ENCODE results near the gene OR2T8.

OR2T8 gene

GRCh38 chr1:247923941-247924340, 3.9 kb downstream of the OR2T8 start:
- no peak for DNase-seq (ENCODE audit: low read depth)
- TF ChIP-seq, protein P1, sequence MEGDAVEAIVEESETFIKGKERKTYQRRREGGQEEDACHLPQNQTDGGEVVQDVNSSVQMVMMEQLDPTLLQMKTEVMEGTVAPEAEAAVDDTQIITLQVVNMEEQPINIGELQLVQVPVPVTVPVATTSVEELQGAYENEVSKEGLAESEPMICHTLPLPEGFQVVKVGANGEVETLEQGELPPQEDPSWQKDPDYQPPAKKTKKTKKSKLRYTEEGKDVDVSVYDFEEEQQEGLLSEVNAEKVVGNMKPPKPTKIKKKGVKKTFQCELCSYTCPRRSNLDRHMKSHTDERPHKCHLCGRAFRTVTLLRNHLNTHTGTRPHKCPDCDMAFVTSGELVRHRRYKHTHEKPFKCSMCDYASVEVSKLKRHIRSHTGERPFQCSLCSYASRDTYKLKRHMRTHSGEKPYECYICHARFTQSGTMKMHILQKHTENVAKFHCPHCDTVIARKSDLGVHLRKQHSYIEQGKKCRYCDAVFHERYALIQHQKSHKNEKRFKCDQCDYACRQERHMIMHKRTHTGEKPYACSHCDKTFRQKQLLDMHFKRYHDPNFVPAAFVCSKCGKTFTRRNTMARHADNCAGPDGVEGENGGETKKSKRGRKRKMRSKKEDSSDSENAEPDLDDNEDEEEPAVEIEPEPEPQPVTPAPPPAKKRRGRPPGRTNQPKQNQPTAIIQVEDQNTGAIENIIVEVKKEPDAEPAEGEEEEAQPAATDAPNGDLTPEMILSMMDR (IDR thresholded peaks at IDR 0.05; ENCODE audit: insufficient read depth, low read depth, low read length, missing control alignments) = no peak
- no peak overlapping the region for H3K4me3 ChIP-seq (ENCODE audit: low read depth, low read length)

DNA sequence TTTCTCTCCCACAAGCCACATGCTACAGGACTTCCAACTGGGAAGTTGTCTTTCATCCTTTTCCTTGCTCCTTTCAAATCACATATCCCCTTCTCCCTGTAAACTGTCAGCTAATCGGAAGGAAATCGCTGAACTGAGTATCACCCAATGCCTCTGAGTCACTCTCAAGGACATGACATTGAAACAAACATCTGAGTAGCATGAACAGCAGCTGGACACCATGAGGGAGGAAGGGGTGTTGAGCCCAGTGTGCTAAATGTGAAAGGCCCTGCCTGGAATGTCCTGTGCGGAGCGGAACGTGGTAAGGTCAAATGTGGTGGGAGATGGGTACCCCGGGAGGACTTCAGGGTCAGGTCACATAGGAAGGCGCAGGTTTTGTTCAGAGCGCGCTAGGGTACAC, 4.8 kb downstream of the OR2T8 start, which contains the start of gene OR2AJ1:
TSS of gene OR2AJ1 (plus strand) at position 22 of the 400 bp plus-strand sequence. CDS start 8,880 bp downstream, outside the sequence.
- TF ChIP-seq, protein P1 (IDR thresholded peaks at IDR 0.05; ENCODE audit: insufficient read depth, low read depth, low read length, missing control alignments) = no peak
- no peak within 1 kb of the TSS for H3K4me3 ChIP-seq (ENCODE audit: low read depth, low read length)
- DNase-seq (ENCODE audit: low read depth) = no peak

DNA sequence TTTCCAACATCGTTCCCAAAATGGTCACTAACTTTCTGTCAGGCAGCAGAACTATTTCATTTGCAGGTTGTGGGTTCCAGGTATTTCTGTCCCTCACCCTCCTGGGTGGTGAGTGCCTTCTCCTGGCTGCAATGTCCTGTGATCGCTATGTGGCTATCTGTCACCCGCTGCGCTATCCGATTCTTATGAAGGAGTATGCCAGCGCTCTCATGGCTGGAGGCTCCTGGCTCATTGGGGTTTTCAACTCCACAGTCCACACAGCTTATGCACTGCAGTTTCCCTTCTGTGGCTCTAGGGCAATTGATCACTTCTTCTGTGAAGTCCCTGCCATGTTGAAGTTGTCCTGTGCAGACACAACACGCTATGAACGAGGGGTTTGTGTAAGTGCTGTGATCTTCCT, 13.9 kb downstream of the OR2T8 start:
- no peak overlapping the region for H3K4me3 ChIP-seq (ENCODE audit: low read depth, low read length)
- no peak for DNase-seq (ENCODE audit: low read depth)
- TF ChIP-seq, protein P1 (IDR thresholded peaks at IDR 0.05; ENCODE audit: insufficient read depth, low read depth, low read length, missing control alignments) = no peak

GRCh38 chr1:247935781-247936180, 15.7 kb downstream of the OR2T8 start:
- no peak overlapping the region for H3K4me3 ChIP-seq (ENCODE audit: low read depth, low read length)
- no peak for DNase-seq (ENCODE audit: low read depth)

DNA sequence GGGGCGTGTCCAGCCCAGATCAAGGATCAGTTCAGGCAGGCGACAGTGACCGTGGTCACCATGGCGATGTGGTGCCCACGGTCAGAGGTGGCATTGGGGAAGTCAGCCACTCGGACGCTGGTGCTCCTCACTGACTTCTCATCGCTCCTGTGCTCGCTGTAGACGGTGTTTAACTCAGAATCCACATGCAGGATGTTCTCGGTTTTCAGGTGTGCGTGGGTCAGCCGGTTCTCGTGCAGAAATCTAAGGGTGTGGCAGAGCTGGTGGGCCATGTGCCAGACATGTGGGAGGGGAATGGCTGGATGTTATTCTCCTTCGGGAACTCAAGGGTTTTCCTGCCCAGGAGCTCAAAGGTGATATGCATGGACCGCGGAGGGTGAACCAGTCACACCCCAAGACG, 16.4 kb downstream of the OR2T8 start:
- H3K4me3 ChIP-seq (ENCODE audit: low read depth, low read length) = no peak overlapping the region
- no peak for DNase-seq (ENCODE audit: low read depth)
- TF ChIP-seq, protein P1 (IDR thresholded peaks at IDR 0.05; ENCODE audit: insufficient read depth, low read depth, low read length, missing control alignments) = no peak

More at GRCh38 chr1:247935781-247936180, 15.7 kb downstream of the OR2T8 start:
- TF ChIP-seq, protein P1 (IDR thresholded peaks at IDR 0.05; ENCODE audit: insufficient read depth, low read depth, low read length, missing control alignments) = no peak

DNA sequence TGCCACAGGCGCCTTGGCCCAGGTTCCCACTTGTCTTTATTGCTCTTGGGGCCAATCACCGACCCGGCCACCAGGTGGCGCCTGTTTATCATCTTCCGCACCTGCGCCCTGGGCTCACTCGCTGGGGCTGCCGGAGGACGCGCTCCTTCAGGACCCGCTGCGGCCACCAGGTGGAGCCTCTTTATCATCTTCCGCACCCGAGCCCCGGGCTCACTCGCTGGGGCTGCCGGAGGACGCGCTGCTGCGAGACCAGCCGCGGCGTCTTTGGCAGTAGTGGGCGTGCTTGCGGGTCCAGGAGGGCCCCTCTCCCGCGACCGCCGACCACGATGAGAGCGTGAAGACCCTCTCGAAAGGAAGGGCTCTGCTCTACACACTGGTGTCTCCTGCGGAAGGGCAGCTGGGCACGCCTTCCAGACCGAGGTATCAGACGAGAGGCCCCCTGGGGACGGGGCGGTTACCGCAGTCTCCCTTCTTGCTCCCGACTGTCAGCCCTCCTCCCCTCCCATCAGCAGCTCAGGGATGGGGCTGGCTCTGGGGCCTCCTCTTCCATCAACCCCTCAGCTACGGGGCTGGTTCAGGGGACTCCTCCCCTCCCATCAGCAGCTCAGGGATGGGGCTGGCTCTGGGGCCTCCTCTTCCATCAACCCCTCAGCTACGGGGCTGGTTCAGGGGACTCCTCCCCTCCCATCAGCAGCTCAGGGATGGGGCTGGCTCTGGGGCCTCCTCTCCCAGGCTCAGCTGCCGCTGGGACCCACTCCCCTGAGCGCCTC, 17.1 kb downstream of the OR2T8 start:
- peak overlapping the region; percentile 43 for H3K4me3 ChIP-seq (ENCODE audit: low read depth, low read length)
- TF ChIP-seq, protein P1 (IDR thresholded peaks at IDR 0.05; ENCODE audit: insufficient read depth, low read depth, low read length, missing control alignments) = peak; percentile 93
- peak; percentile 95 for DNase-seq (ENCODE audit: low read depth)

Data from GM12865 (cell line).